Panc1 (cell line): ENCODE results near the gene ABCC3. TPM values are rescaled to one million over a fixed set of nuclear protein-coding genes. Genes with fewer than 3 reads are reported as not detected.

Experiments used
- ATAC-seq: fragments of 200-7000 bp; cut with Tn5 transposase; 2 replicates; pipeline ENCODE4 v1.9.1; 2020; ENCODE audit warnings: mild to moderate bottlenecking, moderate library complexity
- BruUV-seq: library from RNA; stranded (reverse); fragments of 400-500 nt; replicated peaks from 2 replicates; lab custom pipeline; 2021; lab: Mats Ljungman, UMichigan
- CTCF ChIA-PET: fragments of 300-600 bp; sonication (Branson Sonifier 250); formaldehyde crosslinking; loops from one replicate; lab custom pipeline; 2022; ENCODE audit warnings: antibody characterized with exemption; lab: Charles Lee
- POLR2A ChIA-PET: fragments of 300-600 bp; sonication (Branson Sonifier 250); formaldehyde crosslinking; loops from one replicate; lab custom pipeline; 2022; ENCODE audit warnings: antibody characterized with exemption; lab: Charles Lee
- DNase-seq: peaks from one replicate; pipeline ENCODE4 v3.0.0-alpha.2; 2010; ENCODE audit warnings: low read depth, low spot score
- H3K27ac ChIP-seq: 2 replicates; pipeline ENCODE4 v1.5.1; 2011; ENCODE audit warnings: mild to moderate bottlenecking, low read length, inconsistent platforms
- H3K27me3 ChIP-seq: fragments of 200-500 bp; sonication (Bioruptor generic); 2 replicates; pipeline ENCODE4 v1.6.0; 2014; ENCODE audit warnings: low read length, inconsistent platforms; ENCODE audit not compliant: control insufficient read depth, insufficient read depth
- H3K36me3 ChIP-seq: fragments of 200-500 bp; sonication (Bioruptor generic); 2 replicates; pipeline ENCODE4 v1.5.1; 2014; ENCODE audit warnings: inconsistent platforms, mild to moderate bottlenecking, low read length, moderate library complexity; ENCODE audit not compliant: control insufficient read depth, insufficient read depth
- H3K4me1 ChIP-seq: 2 replicates; pipeline ENCODE4 v1.5.1; 2011; ENCODE audit warnings: inconsistent platforms, mild to moderate bottlenecking, low read length, moderate library complexity; ENCODE audit not compliant: control insufficient read depth, insufficient read depth
- H3K4me3 ChIP-seq, 2 experiments: 2 replicates each; pipeline ENCODE4 v1.5.1; 2011 to 2012; ENCODE audit warnings: low read depth in 2 of 2, low read length in 2 of 2, mild to moderate bottlenecking in 2 of 2, inconsistent platforms in 1 of 2, moderate library complexity in 1 of 2
- H3K9me3 ChIP-seq: fragments of 200-500 bp; sonication (Bioruptor generic); 2 replicates; pipeline ENCODE4 v1.5.1; 2014; ENCODE audit warnings: low read depth, mild to moderate bottlenecking, inconsistent platforms, low read length, moderate library complexity; ENCODE audit not compliant: control insufficient read depth, insufficient read depth
- CTCF ChIP-seq: fragments of 450-650 bp; IDR thresholded peaks from 2 replicates; pipeline ENCODE4 v1.5.1; 2017; ENCODE audit warnings: mild to moderate bottlenecking
- POLR2AphosphoS5 ChIP-seq: IDR thresholded peaks from 2 replicates; pipeline ENCODE4 v1.6.1; 2012; ENCODE audit warnings: mild to moderate bottlenecking, low read depth, low read length, moderate library complexity
- REST ChIP-seq, 2 experiments: IDR thresholded peaks; 2 replicates each; pipeline ENCODE4 v1.6.1; 2011 to 2012; ENCODE audit warnings: low read depth in 2 of 2, control low read depth in 1 of 2, low read length in 1 of 2, mild to moderate bottlenecking in 1 of 2, moderate library complexity in 1 of 2; ENCODE audit not compliant: insufficient read depth in 1 of 2
- SIN3A ChIP-seq: IDR thresholded peaks from 2 replicates; pipeline ENCODE4 v1.6.1; 2012; ENCODE audit warnings: low read depth, mild to moderate bottlenecking, low read length, moderate library complexity, borderline replicate concordance; ENCODE audit not compliant: insufficient read depth
- TCF7L2 ChIP-seq: IDR thresholded peaks from 2 replicates; pipeline ENCODE4 v1.6.1; 2011; ENCODE audit warnings: mild to moderate bottlenecking, low read depth, low read length, inconsistent platforms
- in situ Hi-C: cut with HindIII; loops from 2 replicates; pipeline ENCODE4 v1.10.0; 2016; ENCODE audit warnings: low sequenced_read_pairs, low pct_unique_long_range_greater_than_20kb
- intact Hi-C: fragments of 100-400 bp; cut with micrococcal nuclease; formaldehyde crosslinking; loops from one replicate; pipeline ENCODE4 v1.10.0; 2022; ENCODE audit not compliant: unreplicated experiment
- total RNA-seq: library from RNA; stranded (reverse); gene quantifications from one replicate; pipeline ENCODE4 v1.2.1, GENCODE V29; 2021; ENCODE audit not compliant: unreplicated experiment

ABCC3 gene
- total RNA-seq, 1 experiment from 2014 or later = 128 TPM

- in situ Hi-C loops = no loop called here
- ChIA-PET POLR2A (interaction anchor here (0.7 kb wide), 1 partner anchor 61 kb away, joined by 4 read pairs; no protein-coding TSS in a partner anchor), CTCF (interaction anchor here (0.5 to 3.8 kb wide), 13 partner anchors 8 to 263 kb away, joined by 3 to 16 read pairs (median 4); no protein-coding TSS in a partner anchor)
- Histone ChIP-seq H3K4me3 (no peak overlapping the region), H3K36me3 (no peaks in the 10 kb centered on the region; the same call in 1 of the 2 replicates), H3K4me1 (peaks cover 89% of the 10 kb centered on the region), H3K27me3 (no peaks in the 10 kb centered on the region), H3K9me3 (no peaks in the 10 kb centered on the region), H3K27ac (peak overlapping the region; percentile 100)
- peak; percentile 46 for ATAC-seq
- no peak for DNase-seq
- no TSS peak for BruUV-seq
- TF ChIP-seq REST (IDR thresholded peaks at IDR 0.05; ENCODE audit: insufficient read depth in 1 of 2, low read depth in 2 of 2, low read length in 1 of 2) (no peak; a peak in 1 of 4 replicates), CTCF (peak; percentile 95)
- intact Hi-C loops = loop anchor here (2.0 to 5.0 kb wide), 2 partner anchors 64 to 148 kb away; no protein-coding TSS in a partner anchor
These were observed 4.0 kb upstream of the ABCC3 start for GRCh38 chr17:50630524-50631194.

- in situ Hi-C loops = no loop called here
- H3K4me1 ChIP-seq = peaks cover 90% of the 10 kb centered on the region
These were observed 3.3 kb upstream of the ABCC3 start for GRCh38 chr17:50631195-50631907.

More at GRCh38 chr17:50631195-50631907, 3.3 kb upstream of the ABCC3 start:
- intact Hi-C loops = loop anchor here (2.0 to 5.0 kb wide), 2 partner anchors 63 to 149 kb away; no protein-coding TSS in a partner anchor
- DNase-seq (no peak), ATAC-seq (peak; percentile 3; the same call in 1 of the 2 replicates)
- Histone ChIP-seq H3K9me3 (no peaks in the 10 kb centered on the region), H3K4me3 (no peak overlapping the region), H3K27ac (peak overlapping the region; percentile 100), H3K27me3 (no peaks in the 10 kb centered on the region), H3K36me3 (no peaks in the 10 kb centered on the region; the same call in 1 of the 2 replicates)
- no TSS peak for BruUV-seq
- POLR2A ChIA-PET = interaction anchor here (0.7 kb wide), 1 partner anchor 60 kb away, joined by 4 read pairs; no protein-coding TSS in a partner anchor
- no peak for TF ChIP-seq REST (IDR thresholded peaks at IDR 0.05; ENCODE audit: insufficient read depth in 1 of 2, low read depth in 2 of 2, low read length in 1 of 2)
- TF ChIP-seq POLR2AphosphoS5 = no peak
- TF ChIP-seq CTCF = no peak
- TF ChIP-seq SIN3A = no peak
- TF ChIP-seq TCF7L2 = no peak
- CTCF ChIA-PET = interaction anchor here (0.5 to 3.8 kb wide), 10 partner anchors 8 to 263 kb away, joined by 3 to 16 read pairs (median 5); no protein-coding TSS in a partner anchor
